SU-DHL-6 (cell line): ENCODE results near the gene MRPL27.

Experiments
- CTCF ChIP-seq: fragments of 200-600 bp; sonication (generic); IDR thresholded peaks from one replicate; pipeline ENCODE4 v1.5.1; 2017; ENCODE audit warnings: antibody characterized with exemption, mild to moderate bottlenecking, low read length, moderate library complexity; ENCODE audit not compliant: insufficient read depth, poor library complexity, severe bottlenecking
- EZH2phosphoT487 ChIP-seq: fragments of 200-600 bp; sonication (generic), shearing (Covaris generic); conservative IDR thresholded peaks from 2 replicates; pipeline ENCODE4 v1.6.1; 2018; ENCODE audit warnings: mild to moderate bottlenecking, antibody characterized with exemption, low read length, moderate library complexity, mixed read lengths

GRCh38 chr17:50325906-50326305 is 47.1 kb downstream of the MRPL27 start:
- TF ChIP-seq CTCF (no peak), EZH2phosphoT487 (no peak)
